HepG2 (cell line): ENCODE results near the gene CBLN3. TPM values are rescaled to one million over a fixed set of nuclear protein-coding genes. Genes with fewer than 3 reads are reported as not detected.
A peak's percentile ranks its signal among the peaks of the same experiment; 100 is the strongest.

Experiments
- AKAP8 ChIP-seq: sonication (generic); formaldehyde crosslinking; IDR thresholded peaks from 2 replicates; pipeline ENCODE4 v1.5.1; 2020; ENCODE audit warnings: mild to moderate bottlenecking, missing genetic modification reagents
- ARID2 ChIP-seq: sonication (generic); formaldehyde crosslinking; IDR thresholded peaks from 2 replicates; pipeline ENCODE4 v1.8.1; 2022; ENCODE audit warnings: mild to moderate bottlenecking, missing genetic modification reagents, borderline replicate concordance
- EEA1 ChIP-seq: sonication (generic); formaldehyde crosslinking; IDR thresholded peaks from 2 replicates; pipeline ENCODE4 v1.5.1; 2020; ENCODE audit warnings: mild to moderate bottlenecking, missing genetic modification reagents, borderline replicate concordance
- HNF1B ChIP-seq: sonication (generic); formaldehyde crosslinking; IDR thresholded peaks from 2 replicates; pipeline ENCODE4 v1.5.1; 2020; ENCODE audit warnings: mild to moderate bottlenecking, moderate library complexity, missing genetic modification reagents
- KLF13 ChIP-seq: sonication (generic); formaldehyde crosslinking; IDR thresholded peaks from 2 replicates; pipeline ENCODE4 v1.4.0; 2020; ENCODE audit warnings: mild to moderate bottlenecking, missing genetic modification reagents
- RAD51 ChIP-seq: fragments of 450-650 bp; IDR thresholded peaks from 2 replicates; pipeline ENCODE4 v1.6.1; 2016; ENCODE audit warnings: borderline replicate concordance
- ZIK1 ChIP-seq: sonication (generic); formaldehyde crosslinking; IDR thresholded peaks from 2 replicates; pipeline ENCODE4 v1.5.0; 2020; ENCODE audit warnings: mild to moderate bottlenecking, low read depth, missing genetic modification reagents, borderline replicate concordance
- ZNF225 ChIP-seq: sonication (generic); formaldehyde crosslinking; IDR thresholded peaks from 2 replicates; pipeline ENCODE4 v1.4.0; 2020; ENCODE audit warnings: mild to moderate bottlenecking, missing genetic modification reagents
- ZNF530 ChIP-seq: sonication (generic); formaldehyde crosslinking; IDR thresholded peaks from 2 replicates; pipeline ENCODE4 v1.5.0; 2020; ENCODE audit warnings: low read depth, mild to moderate bottlenecking, missing genetic modification reagents
- ZNF761 ChIP-seq: sonication (generic); formaldehyde crosslinking; conservative IDR thresholded peaks from 2 replicates; pipeline ENCODE4 v1.4.0; 2020; ENCODE audit warnings: mild to moderate bottlenecking, missing genetic modification reagents
- polyA plus RNA-seq, 8 experiments: library from polyadenylated mRNA; depleted of rRNA in 3 of 8; stranded (reverse) in 7 of 8; unstranded in 1 of 8; fragments of >200 nt; fragmentation: Illumina TruSeq in 4 of 8; extraction: Trizol in 4 of 8; gene quantifications; 2 replicates each; pipeline versions ENCODE4 v1.2.1 to v1.2.3, GENCODE V29; 2011 to 2016; ENCODE audit warnings: low read depth in 4 of 8, missing spikeins in 1 of 8, mixed read lengths in 1 of 8; ENCODE audit not compliant: insufficient read depth in 1 of 8
- total RNA-seq, 5 experiments: library from RNA; depleted of rRNA; stranded (reverse); fragments of >200 nt; fragmentation: Illumina TruSeq; extraction: Trizol; gene quantifications; 2 replicates each; pipeline ENCODE4 v1.2.3, GENCODE V29; 2016; ENCODE audit warnings: low read depth in 1 of 5
- TF ChIP-seq, protein P1 (sequence below): sonication (generic); formaldehyde crosslinking; IDR thresholded peaks from 2 replicates; pipeline ENCODE4 v1.4.0; 2020; ENCODE audit warnings: missing genetic modification reagents
- TF ChIP-seq, protein P2 (sequence below): fragments of 450-650 bp; IDR thresholded peaks from 2 replicates; pipeline ENCODE4 v1.6.1; 2017; ENCODE audit warnings: mild to moderate bottlenecking
- TF ChIP-seq, protein P3 (sequence below): sonication (generic); formaldehyde crosslinking; IDR thresholded peaks from 2 replicates; pipeline ENCODE4 v1.4.0; 2020; ENCODE audit warnings: missing genetic modification reagents

CBLN3 gene
- total and polyA plus RNA-seq, 2 of the 13 experiments (the other 11 are each of a cell fraction or from before 2014, with no cell fraction given) = 0.66 to 0.98 TPM

DNA sequence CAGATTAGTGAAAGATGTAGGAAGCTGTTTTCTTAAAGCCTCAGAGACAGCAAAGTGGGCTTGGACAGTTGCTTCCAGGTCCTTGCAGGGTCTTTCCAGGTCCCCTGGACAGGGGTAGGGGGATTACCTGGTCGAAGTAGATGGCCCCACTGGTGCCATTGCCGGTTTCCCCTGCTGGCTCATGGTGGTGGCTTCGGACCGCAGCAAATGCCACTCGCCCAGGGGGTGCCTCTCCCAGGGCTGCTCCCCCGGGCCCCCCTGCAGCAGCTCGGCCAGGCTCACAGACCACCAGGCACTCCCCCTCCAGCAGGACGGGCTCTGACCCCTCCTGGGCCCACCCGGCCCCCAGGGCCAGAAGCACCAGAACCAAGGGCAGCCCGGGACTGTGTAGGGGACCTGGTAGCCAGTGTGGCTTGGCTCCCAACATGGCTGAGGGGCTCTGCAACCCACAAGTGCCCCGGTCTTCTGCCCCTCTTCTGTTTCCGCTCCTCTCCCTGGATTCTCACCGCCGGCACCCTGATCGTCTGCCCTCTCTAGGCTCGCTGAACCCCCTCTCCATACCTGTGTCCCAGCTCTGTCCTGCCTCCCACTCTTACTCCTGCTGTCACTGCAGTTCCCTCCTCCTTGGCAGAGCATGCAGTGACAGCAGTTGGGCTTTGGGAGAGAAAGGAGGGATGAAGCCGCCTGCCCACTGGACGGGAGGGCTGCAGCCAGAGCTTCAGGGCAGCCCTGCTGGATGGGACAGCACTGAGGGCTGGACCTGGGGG is 657 bp downstream of the CBLN3 start (continued):
- 0 out of 2 replicates have a peak, but pooled peaks have one; percentile 19 for TF ChIP-seq ZNF761
- no peak for TF ChIP-seq ZIK1 (CRISPR knock-in tag)
- TF ChIP-seq, protein P1, sequence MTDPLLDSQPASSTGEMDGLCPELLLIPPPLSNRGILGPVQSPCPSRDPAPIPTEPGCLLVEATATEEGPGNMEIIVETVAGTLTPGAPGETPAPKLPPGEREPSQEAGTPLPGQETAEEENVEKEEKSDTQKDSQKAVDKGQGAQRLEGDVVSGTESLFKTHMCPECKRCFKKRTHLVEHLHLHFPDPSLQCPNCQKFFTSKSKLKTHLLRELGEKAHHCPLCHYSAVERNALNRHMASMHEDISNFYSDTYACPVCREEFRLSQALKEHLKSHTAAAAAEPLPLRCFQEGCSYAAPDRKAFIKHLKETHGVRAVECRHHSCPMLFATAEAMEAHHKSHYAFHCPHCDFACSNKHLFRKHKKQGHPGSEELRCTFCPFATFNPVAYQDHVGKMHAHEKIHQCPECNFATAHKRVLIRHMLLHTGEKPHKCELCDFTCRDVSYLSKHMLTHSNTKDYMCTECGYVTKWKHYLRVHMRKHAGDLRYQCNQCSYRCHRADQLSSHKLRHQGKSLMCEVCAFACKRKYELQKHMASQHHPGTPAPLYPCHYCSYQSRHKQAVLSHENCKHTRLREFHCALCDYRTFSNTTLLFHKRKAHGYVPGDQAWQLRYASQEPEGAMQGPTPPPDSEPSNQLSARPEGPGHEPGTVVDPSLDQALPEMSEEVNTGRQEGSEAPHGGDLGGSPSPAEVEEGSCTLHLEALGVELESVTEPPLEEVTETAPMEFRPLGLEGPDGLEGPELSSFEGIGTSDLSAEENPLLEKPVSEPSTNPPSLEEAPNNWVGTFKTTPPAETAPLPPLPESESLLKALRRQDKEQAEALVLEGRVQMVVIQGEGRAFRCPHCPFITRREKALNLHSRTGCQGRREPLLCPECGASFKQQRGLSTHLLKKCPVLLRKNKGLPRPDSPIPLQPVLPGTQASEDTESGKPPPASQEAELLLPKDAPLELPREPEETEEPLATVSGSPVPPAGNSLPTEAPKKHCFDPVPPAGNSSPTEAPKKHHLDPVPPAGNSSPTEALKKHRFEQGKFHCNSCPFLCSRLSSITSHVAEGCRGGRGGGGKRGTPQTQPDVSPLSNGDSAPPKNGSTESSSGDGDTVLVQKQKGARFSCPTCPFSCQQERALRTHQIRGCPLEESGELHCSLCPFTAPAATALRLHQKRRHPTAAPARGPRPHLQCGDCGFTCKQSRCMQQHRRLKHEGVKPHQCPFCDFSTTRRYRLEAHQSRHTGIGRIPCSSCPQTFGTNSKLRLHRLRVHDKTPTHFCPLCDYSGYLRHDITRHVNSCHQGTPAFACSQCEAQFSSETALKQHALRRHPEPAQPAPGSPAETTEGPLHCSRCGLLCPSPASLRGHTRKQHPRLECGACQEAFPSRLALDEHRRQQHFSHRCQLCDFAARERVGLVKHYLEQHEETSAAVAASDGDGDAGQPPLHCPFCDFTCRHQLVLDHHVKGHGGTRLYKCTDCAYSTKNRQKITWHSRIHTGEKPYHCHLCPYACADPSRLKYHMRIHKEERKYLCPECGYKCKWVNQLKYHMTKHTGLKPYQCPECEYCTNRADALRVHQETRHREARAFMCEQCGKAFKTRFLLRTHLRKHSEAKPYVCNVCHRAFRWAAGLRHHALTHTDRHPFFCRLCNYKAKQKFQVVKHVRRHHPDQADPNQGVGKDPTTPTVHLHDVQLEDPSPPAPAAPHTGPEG (CRISPR knock-in tag) = no peak
- no peak for TF ChIP-seq RAD51
- TF ChIP-seq, protein P2, sequence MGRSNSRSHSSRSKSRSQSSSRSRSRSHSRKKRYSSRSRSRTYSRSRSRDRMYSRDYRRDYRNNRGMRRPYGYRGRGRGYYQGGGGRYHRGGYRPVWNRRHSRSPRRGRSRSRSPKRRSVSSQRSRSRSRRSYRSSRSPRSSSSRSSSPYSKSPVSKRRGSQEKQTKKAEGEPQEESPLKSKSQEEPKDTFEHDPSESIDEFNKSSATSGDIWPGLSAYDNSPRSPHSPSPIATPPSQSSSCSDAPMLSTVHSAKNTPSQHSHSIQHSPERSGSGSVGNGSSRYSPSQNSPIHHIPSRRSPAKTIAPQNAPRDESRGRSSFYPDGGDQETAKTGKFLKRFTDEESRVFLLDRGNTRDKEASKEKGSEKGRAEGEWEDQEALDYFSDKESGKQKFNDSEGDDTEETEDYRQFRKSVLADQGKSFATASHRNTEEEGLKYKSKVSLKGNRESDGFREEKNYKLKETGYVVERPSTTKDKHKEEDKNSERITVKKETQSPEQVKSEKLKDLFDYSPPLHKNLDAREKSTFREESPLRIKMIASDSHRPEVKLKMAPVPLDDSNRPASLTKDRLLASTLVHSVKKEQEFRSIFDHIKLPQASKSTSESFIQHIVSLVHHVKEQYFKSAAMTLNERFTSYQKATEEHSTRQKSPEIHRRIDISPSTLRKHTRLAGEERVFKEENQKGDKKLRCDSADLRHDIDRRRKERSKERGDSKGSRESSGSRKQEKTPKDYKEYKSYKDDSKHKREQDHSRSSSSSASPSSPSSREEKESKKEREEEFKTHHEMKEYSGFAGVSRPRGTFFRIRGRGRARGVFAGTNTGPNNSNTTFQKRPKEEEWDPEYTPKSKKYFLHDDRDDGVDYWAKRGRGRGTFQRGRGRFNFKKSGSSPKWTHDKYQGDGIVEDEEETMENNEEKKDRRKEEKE = no peak
- 0 out of 2 replicates have a peak, but pooled peaks have one; percentile 24 for TF ChIP-seq EEA1 (CRISPR knock-in tag)
- TF ChIP-seq HNF1B (CRISPR knock-in tag) = no peak
- TF ChIP-seq KLF13 (CRISPR knock-in tag) = 0 out of 2 replicates have a peak, but pooled peaks have one; percentile 33
- TF ChIP-seq ARID2 (CRISPR knock-in tag) = no peak
- TF ChIP-seq ZNF225 (CRISPR knock-in tag) = 0 out of 2 replicates have a peak, but pooled peaks have one; percentile 7
- no peak for TF ChIP-seq AKAP8 (CRISPR knock-in tag)
- no peak for TF ChIP-seq ZNF530
- TF ChIP-seq, protein P3, sequence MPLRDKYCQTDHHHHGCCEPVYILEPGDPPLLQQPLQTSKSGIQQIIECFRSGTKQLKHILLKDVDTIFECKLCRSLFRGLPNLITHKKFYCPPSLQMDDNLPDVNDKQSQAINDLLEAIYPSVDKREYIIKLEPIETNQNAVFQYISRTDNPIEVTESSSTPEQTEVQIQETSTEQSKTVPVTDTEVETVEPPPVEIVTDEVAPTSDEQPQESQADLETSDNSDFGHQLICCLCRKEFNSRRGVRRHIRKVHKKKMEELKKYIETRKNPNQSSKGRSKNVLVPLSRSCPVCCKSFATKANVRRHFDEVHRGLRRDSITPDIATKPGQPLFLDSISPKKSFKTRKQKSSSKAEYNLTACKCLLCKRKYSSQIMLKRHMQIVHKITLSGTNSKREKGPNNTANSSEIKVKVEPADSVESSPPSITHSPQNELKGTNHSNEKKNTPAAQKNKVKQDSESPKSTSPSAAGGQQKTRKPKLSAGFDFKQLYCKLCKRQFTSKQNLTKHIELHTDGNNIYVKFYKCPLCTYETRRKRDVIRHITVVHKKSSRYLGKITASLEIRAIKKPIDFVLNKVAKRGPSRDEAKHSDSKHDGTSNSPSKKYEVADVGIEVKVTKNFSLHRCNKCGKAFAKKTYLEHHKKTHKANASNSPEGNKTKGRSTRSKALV (CRISPR knock-in tag) = no peak
